Liver (tissue), 9 donors: ENCODE results near the gene FARS2. TPM values are rescaled to one million over a fixed set of nuclear protein-coding genes. Genes with fewer than 3 reads are reported as not detected.

ENCODE experiments used
- DNase-seq: peaks from one replicate; pipeline ENCODE4 v3.0.0-alpha.2; 2017; ENCODE audit warnings: low spot score
- H3K27ac ChIP-seq, 2 donors: one replicate each; pipeline ENCODE4 v1.7.0; 2013; ENCODE audit warnings: inconsistent platforms in 2 of 2, low read length in 2 of 2, control low read depth in 1 of 2, low read depth in 1 of 2, mild to moderate bottlenecking in 1 of 2
- H3K27me3 ChIP-seq, 4 donors: one replicate each; pipeline versions ENCODE4 v1.6.1 to v1.7.0; 2013; ENCODE audit warnings: low read length in 3 of 4, inconsistent platforms in 1 of 4, mild to moderate bottlenecking in 1 of 4, moderate library complexity in 1 of 4; ENCODE audit not compliant: control insufficient read depth in 4 of 4, insufficient read depth in 4 of 4
- H3K36me3 ChIP-seq, 4 donors: one replicate each; pipeline versions ENCODE4 v1.6.1 to v1.7.0; 2013; ENCODE audit warnings: low read length in 3 of 4, mild to moderate bottlenecking in 3 of 4, low read depth in 1 of 4, moderate library complexity in 1 of 4; ENCODE audit not compliant: control insufficient read depth in 4 of 4, insufficient read depth in 3 of 4
- H3K4me1 ChIP-seq, 4 donors: one replicate each; pipeline versions ENCODE4 v1.6.1 to v1.7.0; 2013; ENCODE audit warnings: low read length in 3 of 4, mild to moderate bottlenecking in 3 of 4, moderate library complexity in 1 of 4; ENCODE audit not compliant: control insufficient read depth in 4 of 4, insufficient read depth in 4 of 4
- H3K4me3 ChIP-seq, 3 donors: one replicate each; pipeline versions ENCODE4 v1.6.1 to v1.7.0; 2013; ENCODE audit warnings: low read length in 3 of 3, control low read depth in 1 of 3, low read depth in 1 of 3, mild to moderate bottlenecking in 1 of 3
- H3K9ac ChIP-seq, 2 donors: one replicate each; pipeline ENCODE4 v1.7.0; 2013; ENCODE audit warnings: low read length in 2 of 2, mild to moderate bottlenecking in 2 of 2, moderate library complexity in 2 of 2, control low read depth in 1 of 2, low read depth in 1 of 2
- H3K9me3 ChIP-seq, 4 donors: one replicate each; pipeline versions ENCODE4 v1.6.1 to v1.7.0; 2013; ENCODE audit warnings: low read length in 3 of 4; ENCODE audit not compliant: control insufficient read depth in 4 of 4
- CTCF ChIP-seq: fragments of 150-350 bp; IDR thresholded peaks from 2 replicates; pipeline ENCODE4 v1.5.1; 2017; ENCODE audit warnings: improper control_type of control experiment, low read depth, low read length; ENCODE audit not compliant: missing input control
- EGR1 ChIP-seq, 2 donors: IDR thresholded peaks; 2 replicates each; pipeline ENCODE4 v1.6.1; 2016 to 2018; ENCODE audit warnings: antibody characterized with exemption in 2 of 2, low read depth in 2 of 2
- FOXA1 ChIP-seq: IDR thresholded peaks from 2 replicates; pipeline ENCODE4 v1.6.1; 2016; ENCODE audit warnings: antibody characterized with exemption
- FOXA2 ChIP-seq: IDR thresholded peaks from 2 replicates; pipeline ENCODE4 v1.6.1; 2016; ENCODE audit warnings: antibody characterized with exemption
- HNF4G ChIP-seq: IDR thresholded peaks from 2 replicates; pipeline ENCODE4 v1.6.1; 2016; ENCODE audit warnings: antibody characterized with exemption
- MAX ChIP-seq: IDR thresholded peaks from 2 replicates; pipeline ENCODE4 v1.6.1; 2016; ENCODE audit warnings: antibody characterized with exemption
- NR2F2 ChIP-seq: IDR thresholded peaks from 2 replicates; pipeline ENCODE4 v1.6.1; 2016; ENCODE audit warnings: antibody characterized with exemption
- RAD21 ChIP-seq, 2 donors: IDR thresholded peaks; 2 replicates each; pipeline ENCODE4 v1.6.1; 2016; ENCODE audit warnings: antibody characterized with exemption in 2 of 2, mild to moderate bottlenecking in 2 of 2
- REST ChIP-seq: IDR thresholded peaks from 2 replicates; pipeline ENCODE4 v1.6.1; 2016; ENCODE audit warnings: antibody characterized with exemption, mild to moderate bottlenecking
- RXRA ChIP-seq, 2 donors: IDR thresholded peaks; 2 replicates each; pipeline ENCODE4 v1.6.1; 2017 to 2018; ENCODE audit warnings: antibody characterized with exemption in 2 of 2, mild to moderate bottlenecking in 1 of 2
- SP1 ChIP-seq: IDR thresholded peaks from 2 replicates; pipeline ENCODE4 v1.6.1; 2018; ENCODE audit warnings: antibody characterized with exemption, mild to moderate bottlenecking
- YY1 ChIP-seq: IDR thresholded peaks from 2 replicates; pipeline ENCODE4 v1.6.1; 2016; ENCODE audit warnings: antibody characterized with exemption, mild to moderate bottlenecking
- WGBS: extraction: QIAGEN DNeasy Blood & Tissue Kit; methylation state at CpG from one replicate; pipeline ENCODE4 v1.1.7; 2013; 5-methylcytosine and 5-hydroxymethylcytosine counted together
- polyA plus RNA-seq, 2 donors: library from polyadenylated mRNA; stranded (reverse) in 1 of 2; unstranded in 1 of 2; fragments of 200-250 nt in 1 of 2; fragments of >200 nt in 1 of 2; fragmentation: Nextera tagmentation in 1 of 2; extraction: Ambion mirVana in 1 of 2; gene quantifications; one replicate each; pipeline versions ENCODE4 v1.2.1 to v1.2.3, GENCODE V29; 2013 to 2015
- total RNA-seq, 2 donors: library from RNA; depleted of rRNA; stranded (reverse); fragments of >200 nt; gene quantifications; one replicate each; pipeline ENCODE4 v1.2.3, GENCODE V29; 2014
- TF ChIP-seq, protein P1 (sequence below): IDR thresholded peaks from 2 replicates; pipeline ENCODE4 v1.6.1; 2016; ENCODE audit warnings: antibody characterized with exemption
- donor health status: healthy.
- donor health status: healthy.
- donor health status: healthy.
- donor health status: healthy.
- donor health status: healthy.

The FARS2 gene
- total and polyA plus RNA-seq, 4 donors: 7.8 to 25.9 (median 11.2) TPM

DNA sequence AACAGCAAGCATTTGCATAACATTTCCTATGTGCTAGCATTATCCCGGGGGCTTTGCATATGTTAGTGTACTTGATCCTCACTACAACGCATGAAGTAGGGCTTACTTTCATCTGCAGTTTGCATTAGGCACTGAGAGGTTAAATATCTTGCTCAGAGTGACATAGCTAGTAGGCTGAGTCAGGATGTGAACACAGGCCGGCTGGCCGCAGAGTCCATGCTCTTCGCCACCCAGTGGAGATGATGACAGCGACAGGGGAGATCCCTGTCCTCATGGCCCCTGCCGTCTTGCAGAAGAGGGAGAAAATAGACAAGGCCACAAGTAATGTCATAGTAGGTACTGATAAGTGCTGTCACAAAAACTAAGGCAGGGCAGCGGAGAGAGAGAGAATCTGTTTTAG is 47.5 kb upstream of the FARS2 start:
- H3K27ac ChIP-seq: no peak overlapping the region
- WGBS: 89% methylated on average over 8 of the region's 8 CpGs
- no peak for DNase-seq
- H3K4me1 ChIP-seq: no peaks in the 10 kb centered on the region
- no peak for TF ChIP-seq NR2F2
- TF ChIP-seq RAD21 (IDR thresholded peaks at IDR 0.05): peak; percentile 13 to 43
- TF ChIP-seq FOXA1: no peak
- peaks cover 0 to 4% (median 0%) of the 10 kb centered on the region in 4 donors for H3K36me3 ChIP-seq
- H3K4me3 ChIP-seq: no peak overlapping the region
- H3K9ac ChIP-seq: no peak overlapping the region
- no peaks in the 10 kb centered on the region for H3K9me3 ChIP-seq
- no peaks in the 10 kb centered on the region for H3K27me3 ChIP-seq

DNA sequence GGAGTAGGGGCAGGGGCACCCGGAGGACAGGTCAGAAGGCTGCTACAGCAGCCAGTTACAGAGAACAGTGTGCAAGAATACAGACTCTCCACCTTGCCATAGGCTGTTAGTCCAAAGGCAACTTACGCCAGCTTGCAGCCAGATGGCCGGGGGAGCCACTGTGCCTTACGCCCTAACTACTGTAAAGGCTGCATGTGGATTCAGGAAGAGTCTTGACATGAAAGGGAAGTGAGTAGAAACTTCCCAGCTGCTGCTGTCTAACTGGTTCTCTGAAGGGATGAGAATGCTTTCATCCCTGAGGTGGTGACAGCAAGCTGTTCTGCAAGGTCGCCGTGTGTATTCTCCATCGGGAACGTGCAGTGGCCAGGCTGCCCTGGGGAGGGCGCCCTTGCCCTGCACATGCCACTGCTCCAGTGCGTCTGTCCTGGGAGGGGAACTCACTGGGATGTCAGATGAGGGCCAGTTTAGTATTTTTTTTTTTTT is 46.7 kb upstream of the FARS2 start:
- Histone ChIP-seq H3K36me3 (peaks cover 0 to 4% (median 0%) of the 10 kb centered on the region in 4 donors), H3K27me3 (no peaks in the 10 kb centered on the region), H3K9ac (no peak overlapping the region), H3K27ac (no peak overlapping the region), H3K4me1 (no peaks in the 10 kb centered on the region), H3K4me3 (no peak overlapping the region), H3K9me3 (no peaks in the 10 kb centered on the region)
- TF ChIP-seq MAX (no peak), RXRA (IDR thresholded peaks at IDR 0.05) (no peak), RAD21 (IDR thresholded peaks at IDR 0.05) (peak; percentile 67 to 80), REST (no peak), CTCF (peak; percentile 28), EGR1 (IDR thresholded peaks at IDR 0.05; ENCODE audit: low read depth in 2 of 2) (no peak), SP1 (no peak), YY1 (no peak), HNF4G (no peak), FOXA2 (no peak)
- TF ChIP-seq, protein P1, sequence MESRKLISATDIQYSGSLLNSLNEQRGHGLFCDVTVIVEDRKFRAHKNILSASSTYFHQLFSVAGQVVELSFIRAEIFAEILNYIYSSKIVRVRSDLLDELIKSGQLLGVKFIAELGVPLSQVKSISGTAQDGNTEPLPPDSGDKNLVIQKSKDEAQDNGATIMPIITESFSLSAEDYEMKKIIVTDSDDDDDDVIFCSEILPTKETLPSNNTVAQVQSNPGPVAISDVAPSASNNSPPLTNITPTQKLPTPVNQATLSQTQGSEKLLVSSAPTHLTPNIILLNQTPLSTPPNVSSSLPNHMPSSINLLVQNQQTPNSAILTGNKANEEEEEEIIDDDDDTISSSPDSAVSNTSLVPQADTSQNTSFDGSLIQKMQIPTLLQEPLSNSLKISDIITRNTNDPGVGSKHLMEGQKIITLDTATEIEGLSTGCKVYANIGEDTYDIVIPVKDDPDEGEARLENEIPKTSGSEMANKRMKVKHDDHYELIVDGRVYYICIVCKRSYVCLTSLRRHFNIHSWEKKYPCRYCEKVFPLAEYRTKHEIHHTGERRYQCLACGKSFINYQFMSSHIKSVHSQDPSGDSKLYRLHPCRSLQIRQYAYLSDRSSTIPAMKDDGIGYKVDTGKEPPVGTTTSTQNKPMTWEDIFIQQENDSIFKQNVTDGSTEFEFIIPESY: no peak
- peak; percentile 56 for DNase-seq
- WGBS: 80% methylated on average over 10 of the region's 10 CpGs
